Endodermal cell (in vitro differentiated cells): ENCODE measurements around the gene MON1A. TPM values are rescaled to one million over a fixed set of nuclear protein-coding genes. Genes with fewer than 3 reads are reported as not detected.

ENCODE experiments used
- DNase-seq: peaks from one replicate; pipeline ENCODE4 v3.0.0-alpha.2; 2017
- H3K27ac ChIP-seq: 2 replicates; pipeline ENCODE4 v1.5.1; 2013; ENCODE audit warnings: mild to moderate bottlenecking, low read depth, low read length, moderate library complexity
- H3K27me3 ChIP-seq: 2 replicates; pipeline ENCODE4 v1.6.1; 2013; ENCODE audit warnings: mild to moderate bottlenecking, low read length, moderate library complexity; ENCODE audit not compliant: insufficient read depth, control insufficient read depth, poor library complexity, severe bottlenecking
- H3K36me3 ChIP-seq: 2 replicates; pipeline ENCODE4 v1.7.0; 2013; ENCODE audit warnings: mild to moderate bottlenecking, low read length, moderate library complexity; ENCODE audit not compliant: control insufficient read depth, insufficient read depth
- H3K4me1 ChIP-seq: one replicate; pipeline ENCODE4 v1.7.0; 2013; ENCODE audit warnings: low read length; ENCODE audit not compliant: control insufficient read depth, insufficient read depth
- H3K4me3 ChIP-seq: 2 replicates; pipeline ENCODE4 v1.5.1; 2013; ENCODE audit warnings: mild to moderate bottlenecking, low read length, moderate library complexity
- H3K9ac ChIP-seq: 2 replicates; pipeline ENCODE4 v1.6.1; 2013; ENCODE audit warnings: mild to moderate bottlenecking, low read length, moderate library complexity; ENCODE audit not compliant: poor library complexity, severe bottlenecking; ENCODE audit errors: extremely low read depth
- H3K9me3 ChIP-seq: 2 replicates; pipeline ENCODE4 v1.6.1; 2013; ENCODE audit warnings: mild to moderate bottlenecking, low read length, moderate library complexity; ENCODE audit not compliant: control insufficient read depth
- H3K27ac Mint-ChIP-seq: 2 replicates; pipeline ENCODE4 v1.8.0; 2020; ENCODE audit warnings: mixed read lengths
- H3K27me3 Mint-ChIP-seq: 2 replicates; pipeline ENCODE4 v1.8.0; 2021; ENCODE audit warnings: mild to moderate bottlenecking, mixed read lengths; ENCODE audit not compliant: insufficient read depth
- H3K36me3 Mint-ChIP-seq: 2 replicates; pipeline ENCODE4 v1.8.0; 2020; ENCODE audit warnings: low read depth, mixed read lengths
- H3K4me1 Mint-ChIP-seq: 2 replicates; pipeline ENCODE4 v1.8.0; 2020; ENCODE audit warnings: mixed read lengths
- H3K4me3 Mint-ChIP-seq: 2 replicates; pipeline ENCODE4 v1.8.0; 2020; ENCODE audit warnings: mild to moderate bottlenecking, moderate library complexity, mixed read lengths
- H3K9me3 Mint-ChIP-seq: 2 replicates; pipeline ENCODE4 v1.8.0; 2020; ENCODE audit warnings: mild to moderate bottlenecking, mixed read lengths
- WGBS, 2 experiments: methylation state at CpG; one replicate each; pipeline versions ENCODE4 v1.1.5 to v1.1.7; 2013; ENCODE audit warnings: missing lambda C conversion rate in 2 of 2, mixed read lengths in 1 of 2; ENCODE audit not compliant: insufficient coverage in 1 of 2, insufficient read length in 1 of 2; 5-methylcytosine and 5-hydroxymethylcytosine counted together
- total RNA-seq, 2 donors: library from RNA; stranded (reverse); fragmentation: NEBNext Ultra II Directional in 1 of 2; extraction: Animal tissue kit (Norgen Biotek cat#: 25700) in 1 of 2; gene quantifications; 2 replicates in 1 of 2; 3 replicates in 1 of 2; pipeline ENCODE4 v1.2.1, GENCODE V29; 2021
- TF ChIP-seq, protein P1 (sequence below): fragments of 200-600 bp; sonication (generic); conservative IDR thresholded peaks from 2 replicates; pipeline ENCODE4 v1.5.0; 2021; ENCODE audit warnings: antibody characterized with exemption, mild to moderate bottlenecking

The MON1A gene
- total RNA-seq, 2 donors from 2014 or later = 4.1 to 6.2 TPM

DNA sequence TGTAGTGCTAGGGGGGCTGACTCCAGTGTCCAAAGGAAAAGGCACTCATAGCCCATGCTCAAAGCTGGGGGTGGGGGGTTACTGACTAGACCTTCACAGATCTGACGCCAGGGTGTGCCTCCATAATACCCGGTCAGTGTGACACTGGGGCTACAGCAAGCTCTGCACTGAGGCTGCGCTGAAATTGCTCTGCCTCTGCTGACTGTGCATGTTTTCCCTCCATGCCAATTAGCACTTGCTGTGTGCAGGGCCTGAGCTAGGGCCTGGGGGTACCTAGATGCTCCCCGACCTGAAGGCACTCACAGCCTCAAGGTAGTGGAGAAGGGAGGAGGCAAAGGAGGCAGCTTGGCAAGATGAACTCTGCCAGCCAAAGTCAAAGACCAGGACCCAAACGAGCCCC, 65.1 kb downstream of the MON1A start:
- TF ChIP-seq, protein P1, sequence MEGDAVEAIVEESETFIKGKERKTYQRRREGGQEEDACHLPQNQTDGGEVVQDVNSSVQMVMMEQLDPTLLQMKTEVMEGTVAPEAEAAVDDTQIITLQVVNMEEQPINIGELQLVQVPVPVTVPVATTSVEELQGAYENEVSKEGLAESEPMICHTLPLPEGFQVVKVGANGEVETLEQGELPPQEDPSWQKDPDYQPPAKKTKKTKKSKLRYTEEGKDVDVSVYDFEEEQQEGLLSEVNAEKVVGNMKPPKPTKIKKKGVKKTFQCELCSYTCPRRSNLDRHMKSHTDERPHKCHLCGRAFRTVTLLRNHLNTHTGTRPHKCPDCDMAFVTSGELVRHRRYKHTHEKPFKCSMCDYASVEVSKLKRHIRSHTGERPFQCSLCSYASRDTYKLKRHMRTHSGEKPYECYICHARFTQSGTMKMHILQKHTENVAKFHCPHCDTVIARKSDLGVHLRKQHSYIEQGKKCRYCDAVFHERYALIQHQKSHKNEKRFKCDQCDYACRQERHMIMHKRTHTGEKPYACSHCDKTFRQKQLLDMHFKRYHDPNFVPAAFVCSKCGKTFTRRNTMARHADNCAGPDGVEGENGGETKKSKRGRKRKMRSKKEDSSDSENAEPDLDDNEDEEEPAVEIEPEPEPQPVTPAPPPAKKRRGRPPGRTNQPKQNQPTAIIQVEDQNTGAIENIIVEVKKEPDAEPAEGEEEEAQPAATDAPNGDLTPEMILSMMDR = no peak
- Histone ChIP-seq H3K4me3 (no peak overlapping the region), H3K27ac (no peak overlapping the region), H3K36me3 (no peaks in the 10 kb centered on the region), H3K9me3 (no peaks in the 10 kb centered on the region), H3K27me3 (peaks cover 18% of the 10 kb centered on the region), H3K4me1 (no peaks in the 10 kb centered on the region), H3K9ac (no peak overlapping the region)
- 80 to 82% methylated on average over 4 to 5 of the region's 5 CpGs for WGBS, 2 experiments
- Mint-ChIP-seq H3K27ac (no peak overlapping the region), H3K36me3 (no peaks in the 10 kb centered on the region), H3K4me1 (no peaks in the 10 kb centered on the region), H3K4me3 (no peak overlapping the region), H3K9me3 (no peaks in the 10 kb centered on the region), H3K27me3 (peaks cover 16% of the 10 kb centered on the region)
- DNase-seq = no peak

- no peaks in the 10 kb centered on the region for H3K9me3 Mint-ChIP-seq
- Histone ChIP-seq H3K27me3 (no peaks in the 10 kb centered on the region), H3K27ac (no peak overlapping the region), H3K4me3 (no peak overlapping the region), H3K36me3 (no peaks in the 10 kb centered on the region), H3K9ac (no peak overlapping the region), H3K9me3 (no peaks in the 10 kb centered on the region), H3K4me1 (no peaks in the 10 kb centered on the region)
- 90 to 100% methylated on average over 4 to 12 of the region's 12 CpGs for WGBS, 2 experiments
- no peak overlapping the region for H3K4me3 Mint-ChIP-seq
- TF ChIP-seq, protein P1 = no peak
- no peak overlapping the region for H3K27ac Mint-ChIP-seq
- peaks cover 3% of the 10 kb centered on the region for H3K4me1 Mint-ChIP-seq
- no peaks in the 10 kb centered on the region for H3K27me3 Mint-ChIP-seq
- no peaks in the 10 kb centered on the region for H3K36me3 Mint-ChIP-seq
- DNase-seq = no peak
Measured at GRCh38 chr3:49859576-49860305, 69.9 kb downstream of the MON1A start.

Other genes starting within 250 kb of the MON1A start
- 10 to 100 TPM; 30.8 to 35.5 TPM for gene MST1, start 240.3 kb downstream of the MON1A start, total RNA-seq
- 10 to 100 TPM; 47.3 to 47.6 TPM for gene RNF123, start 240.3 kb downstream of the MON1A start, total RNA-seq
- gene AMIGO3, start 210.1 kb downstream of the MON1A start, total RNA-seq = 1 to 10 TPM; 1.4 to 3.0 TPM
- 10 to 100 TPM; 35.5 to 38.2 TPM for gene GMPPB, start 205.9 kb downstream of the MON1A start, total RNA-seq
- 10 to 100 TPM; 45.8 to 49.8 TPM for gene IP6K1, start 143.3 kb downstream of the MON1A start, total RNA-seq
- gene CDHR4, start 129.9 kb downstream of the MON1A start, total RNA-seq = not detected
- gene INKA1, start 126.5 kb downstream of the MON1A start, total RNA-seq = not detected
- gene UBA7, start 115.9 kb downstream of the MON1A start, total RNA-seq = 1 to 10 TPM; 1.0 to 3.4 TPM
- 10 to 100 TPM; 22.3 to 32.8 TPM for gene TRAIP, start 73.2 kb downstream of the MON1A start, total RNA-seq
- 1 to 10 TPM in 1 of 2 donors, under 1 TPM in 1; 0.75 to 7.1 TPM for gene CAMKV, start 59.9 kb downstream of the MON1A start, total RNA-seq
- gene MST1R, start 25.9 kb downstream of the MON1A start, total RNA-seq = 10 to 100 TPM in 1 of 2 donors, 1 to 10 TPM in 1; 6.8 to 11.2 TPM
- 100 to 1,000 TPM; 116 to 168 TPM for gene RBM6, start 10.3 kb upstream of the MON1A start, total RNA-seq
- gene RBM5, start 159.1 kb upstream of the MON1A start, total RNA-seq = 100 to 1,000 TPM; 153 to 166 TPM
- gene SEMA3F, start 225.5 kb upstream of the MON1A start, total RNA-seq = 10 to 100 TPM; 44.8 to 63.2 TPM